ENCODE results near the gene MEG3. TPM values are rescaled to one million over a fixed set of nuclear protein-coding genes. Genes with fewer than 3 reads are reported as not detected.
"Not testable (repeated sequence)": the region's sequence is repeated elsewhere in the genome, so short reads cannot be mapped to it uniquely, and the experiment has no call there.

Gene MEG3
- total RNA-seq, 4 donors from 2014 or later = 34.1 to 265 (median 119) TPM

DNA sequence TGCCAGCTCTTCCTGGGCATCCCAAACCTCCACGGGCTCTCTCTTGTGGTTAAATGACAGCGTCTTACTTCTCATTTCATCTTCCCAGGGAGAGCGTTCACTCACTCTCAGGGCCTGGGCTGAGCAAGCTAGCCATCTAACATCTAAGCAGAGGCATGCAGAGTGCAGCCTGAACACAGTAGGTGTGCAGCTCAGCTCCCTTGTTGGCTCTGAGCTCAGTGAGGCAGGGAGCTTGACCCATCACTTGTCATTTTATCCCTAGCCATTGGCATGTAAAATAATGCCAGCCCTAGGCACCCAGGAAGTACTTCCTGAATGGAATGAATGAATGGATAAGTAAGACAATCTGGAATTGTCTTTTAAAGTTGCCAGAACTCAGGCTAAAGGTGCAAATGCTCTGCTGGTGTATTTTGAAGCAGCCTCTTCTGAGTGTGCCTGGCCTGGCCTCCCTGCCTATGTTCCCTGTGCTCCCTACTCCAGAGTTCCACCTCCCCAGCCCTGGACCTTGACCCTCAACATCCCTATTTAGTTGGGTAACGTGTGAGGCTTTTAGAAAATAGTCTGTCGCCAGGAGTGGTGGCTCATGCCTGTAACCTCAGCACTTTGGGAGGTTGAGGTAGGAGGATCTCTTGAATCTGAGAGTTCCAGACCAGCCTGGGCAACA, 9.5 kb upstream of the MEG3 start:
- no peak for DNase-seq
- Histone ChIP-seq H3K27ac (no peak overlapping the region), H3K36me3 (no peaks in the 10 kb centered on the region), H3K27me3 (no peaks in the 10 kb centered on the region), H3K9me3 (no peaks in the 10 kb centered on the region), H3K4me3 (no peak overlapping the region), H3K4me1 (no peaks in the 10 kb centered on the region)
- TF ChIP-seq, protein P1, sequence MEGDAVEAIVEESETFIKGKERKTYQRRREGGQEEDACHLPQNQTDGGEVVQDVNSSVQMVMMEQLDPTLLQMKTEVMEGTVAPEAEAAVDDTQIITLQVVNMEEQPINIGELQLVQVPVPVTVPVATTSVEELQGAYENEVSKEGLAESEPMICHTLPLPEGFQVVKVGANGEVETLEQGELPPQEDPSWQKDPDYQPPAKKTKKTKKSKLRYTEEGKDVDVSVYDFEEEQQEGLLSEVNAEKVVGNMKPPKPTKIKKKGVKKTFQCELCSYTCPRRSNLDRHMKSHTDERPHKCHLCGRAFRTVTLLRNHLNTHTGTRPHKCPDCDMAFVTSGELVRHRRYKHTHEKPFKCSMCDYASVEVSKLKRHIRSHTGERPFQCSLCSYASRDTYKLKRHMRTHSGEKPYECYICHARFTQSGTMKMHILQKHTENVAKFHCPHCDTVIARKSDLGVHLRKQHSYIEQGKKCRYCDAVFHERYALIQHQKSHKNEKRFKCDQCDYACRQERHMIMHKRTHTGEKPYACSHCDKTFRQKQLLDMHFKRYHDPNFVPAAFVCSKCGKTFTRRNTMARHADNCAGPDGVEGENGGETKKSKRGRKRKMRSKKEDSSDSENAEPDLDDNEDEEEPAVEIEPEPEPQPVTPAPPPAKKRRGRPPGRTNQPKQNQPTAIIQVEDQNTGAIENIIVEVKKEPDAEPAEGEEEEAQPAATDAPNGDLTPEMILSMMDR (IDR thresholded peaks at IDR 0.05) = no peak
- TF ChIP-seq POLR2A (IDR thresholded peaks at IDR 0.05) = no peak
- intact Hi-C loops (cut with DNase I; ENCODE audit: low total_unique reads) = no loop called here

DNA sequence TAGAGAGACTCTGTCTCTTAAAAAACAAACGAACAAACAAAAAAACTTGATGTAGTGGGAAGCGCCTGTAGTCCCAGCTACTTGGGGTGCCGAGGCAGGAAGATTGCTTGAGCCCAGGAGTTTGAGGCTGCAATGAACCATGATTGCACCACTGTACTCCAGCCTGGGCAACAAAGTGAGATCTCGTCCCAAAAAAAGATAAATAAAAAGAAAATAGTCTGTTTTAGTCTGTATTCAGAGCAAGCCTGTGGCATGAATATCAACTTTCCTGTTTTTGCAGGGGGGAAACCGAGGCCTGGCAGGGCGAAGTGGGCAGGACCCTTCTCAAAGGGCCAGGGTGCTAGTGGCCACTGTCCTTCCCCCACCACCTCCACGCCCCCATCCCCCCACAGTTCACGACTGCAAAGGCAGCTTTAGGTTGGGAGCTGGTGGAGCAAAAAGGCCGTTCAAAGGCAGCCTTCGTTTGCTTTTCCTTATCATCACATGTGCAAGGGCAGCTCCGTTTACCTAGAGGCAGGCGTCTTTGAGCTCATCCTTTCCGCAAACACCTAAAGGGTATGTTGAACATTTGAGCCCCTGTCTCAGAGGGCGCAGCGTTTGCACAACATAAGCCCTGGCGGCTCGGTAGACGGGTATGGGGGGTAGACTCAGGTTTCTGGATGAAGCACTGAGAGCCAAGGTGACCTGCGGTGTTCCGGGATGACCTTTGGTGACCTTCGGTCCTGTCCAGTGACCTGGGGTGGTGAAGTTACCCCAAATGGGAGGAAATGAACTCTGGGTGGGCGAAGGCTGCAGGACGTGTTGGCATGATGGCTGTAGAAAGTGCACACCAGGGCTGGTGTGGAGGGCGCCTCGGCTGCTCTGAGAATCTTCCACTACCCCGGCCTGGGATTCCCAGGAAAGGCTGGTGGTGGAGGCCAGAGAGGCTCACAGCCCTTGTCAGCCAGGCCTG, 8.7 kb upstream of the MEG3 start:
- TF ChIP-seq, protein P1 (IDR thresholded peaks at IDR 0.05) = no peak
- TF ChIP-seq POLR2A (IDR thresholded peaks at IDR 0.05) = no peak
- no peaks in the 10 kb centered on the region for H3K4me1 ChIP-seq
- no peak overlapping the region for H3K27ac ChIP-seq
- no peak for DNase-seq
- no peak overlapping the region for H3K4me3 ChIP-seq
- no peaks in the 10 kb centered on the region for H3K27me3 ChIP-seq
- H3K36me3 ChIP-seq = no peaks in the 10 kb centered on the region
- intact Hi-C loops (cut with DNase I; ENCODE audit: low total_unique reads) = no loop called here
- H3K9me3 ChIP-seq = no peaks in the 10 kb centered on the region

DNA sequence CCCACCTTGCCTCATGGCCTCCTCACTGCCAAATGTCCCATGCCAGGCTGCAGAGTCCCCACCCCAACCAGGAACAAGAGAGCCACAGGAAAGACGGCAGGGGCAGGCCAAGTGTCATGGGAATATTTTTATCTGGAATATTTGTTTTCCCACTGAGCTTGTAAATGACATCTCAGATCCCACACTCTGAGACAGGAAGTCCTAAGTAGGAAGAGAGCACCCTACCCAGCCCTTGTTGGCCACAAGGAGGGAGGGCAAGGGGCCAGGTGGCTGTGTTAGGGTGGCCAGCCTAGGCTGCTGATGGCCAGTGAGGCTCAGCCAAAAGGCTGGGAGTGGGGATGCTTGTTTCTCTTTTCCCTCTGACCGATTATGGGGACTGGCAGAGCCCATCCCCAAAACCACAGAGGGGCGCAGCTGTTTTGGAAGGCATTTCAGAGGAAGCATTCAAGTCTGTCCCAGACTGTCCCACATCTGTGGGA, 7.7 kb upstream of the MEG3 start:
- no peaks in the 10 kb centered on the region for H3K36me3 ChIP-seq
- no peak overlapping the region for H3K27ac ChIP-seq
- TF ChIP-seq POLR2A (IDR thresholded peaks at IDR 0.05) = no peak
- TF ChIP-seq, protein P1 (IDR thresholded peaks at IDR 0.05) = no peak
- H3K4me3 ChIP-seq = no peak overlapping the region
- H3K4me1 ChIP-seq = no peaks in the 10 kb centered on the region
- intact Hi-C loops (cut with DNase I; ENCODE audit: low total_unique reads) = no loop called here
- no peak for DNase-seq
- no peaks in the 10 kb centered on the region for H3K9me3 ChIP-seq
- no peaks in the 10 kb centered on the region for H3K27me3 ChIP-seq

DNA sequence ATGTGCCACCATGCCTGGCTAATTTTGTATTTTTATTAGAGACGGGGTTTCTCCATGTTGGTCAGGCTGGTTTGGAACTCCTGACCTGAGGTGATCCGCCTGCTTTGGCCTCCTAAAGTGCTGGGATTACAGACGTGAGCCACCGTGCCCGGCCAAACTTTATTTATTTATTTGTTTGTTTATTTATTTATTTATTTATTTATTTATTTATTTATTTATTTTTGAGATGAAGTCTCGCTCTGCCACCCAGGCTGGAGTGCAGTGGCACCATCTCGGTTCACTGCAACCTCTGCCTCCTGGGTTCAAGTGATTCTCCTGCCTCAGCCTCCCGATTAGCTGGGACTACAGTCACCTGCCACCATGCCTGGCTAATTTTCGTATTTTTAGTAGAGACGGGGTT, 7.0 kb upstream of the MEG3 start:
- intact Hi-C loops (cut with DNase I; ENCODE audit: low total_unique reads); H3K4me3 ChIP-seq; DNase-seq; H3K4me1 ChIP-seq; H3K27ac ChIP-seq; H3K9me3 ChIP-seq; H3K36me3 ChIP-seq; H3K27me3 ChIP-seq: not testable (repeated sequence)

DNA sequence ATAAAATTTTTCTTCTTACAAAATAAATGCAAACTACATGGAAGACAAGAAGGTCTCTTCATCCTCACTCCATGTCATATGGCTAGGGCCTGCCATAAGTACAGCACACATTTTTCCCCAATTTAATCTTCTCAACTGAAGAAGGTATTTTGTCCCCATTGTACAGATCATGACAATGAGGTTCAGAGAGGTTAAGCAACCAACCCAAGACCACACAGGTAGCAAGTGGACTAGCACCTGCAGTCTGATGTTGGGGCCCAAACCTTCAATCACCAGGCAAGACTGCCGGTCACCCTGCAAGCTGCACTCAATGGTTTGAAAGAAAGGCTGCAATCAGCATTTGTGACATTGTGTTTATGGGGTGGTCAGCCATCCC, 6.5 kb upstream of the MEG3 start:
- Histone ChIP-seq H3K4me3 (no peak overlapping the region), H3K27me3 (no peaks in the 10 kb centered on the region), H3K36me3 (no peaks in the 10 kb centered on the region), H3K4me1 (no peaks in the 10 kb centered on the region), H3K27ac (no peak overlapping the region), H3K9me3 (no peaks in the 10 kb centered on the region)
- intact Hi-C loops (cut with DNase I; ENCODE audit: low total_unique reads) = no loop called here
- no peak for TF ChIP-seq POLR2A (IDR thresholded peaks at IDR 0.05)
- TF ChIP-seq, protein P1 (IDR thresholded peaks at IDR 0.05) = no peak
- DNase-seq = no peak
